ENCODE data around the gene EXT2.

Gene EXT2

DNA sequence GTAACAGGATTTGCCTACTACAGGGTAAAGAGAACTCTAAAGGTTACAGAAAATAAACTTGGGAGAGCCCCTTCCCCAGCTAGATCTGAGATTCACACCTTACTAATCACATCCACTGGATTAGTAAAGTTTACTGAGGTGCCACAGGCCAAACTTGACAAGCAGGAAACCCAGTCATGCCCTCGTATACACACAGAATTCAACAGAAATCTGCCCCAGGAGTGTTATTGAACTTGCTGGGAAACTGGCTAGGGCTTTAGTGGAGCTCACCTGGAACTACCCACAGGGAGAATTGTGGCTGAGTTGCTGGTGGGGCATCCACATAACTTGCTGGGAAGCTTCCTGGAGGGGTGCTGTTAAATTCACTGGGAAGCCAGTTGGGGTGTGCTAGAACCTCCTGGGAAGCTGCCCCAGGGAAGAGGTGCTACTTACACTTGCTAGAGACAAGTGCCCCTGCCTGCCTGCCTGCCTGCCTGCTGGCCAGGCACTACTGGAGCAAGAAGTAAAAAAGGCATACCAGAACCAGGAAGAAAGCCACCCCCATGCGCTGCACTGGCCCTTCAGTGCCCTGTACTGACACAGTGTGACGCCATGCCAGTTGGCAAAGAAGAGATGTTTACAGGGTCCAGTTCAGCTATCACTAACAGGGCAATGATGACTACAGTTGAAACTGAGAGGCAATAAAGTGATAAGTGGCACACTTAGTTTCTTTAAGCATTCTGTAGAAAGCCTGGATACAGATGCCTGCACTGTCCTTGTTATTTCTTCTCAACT is 108.0 kb downstream of the EXT2 start:
- Histone ChIP-seq H3K27me3 (ENCODE audit: control insufficient read depth in 5 of 5, insufficient read depth in 4 of 5, low read length in 5 of 5) (no peaks in the 10 kb centered on the region), H3K9me3 (ENCODE audit: control insufficient read depth in 5 of 5, low read length in 5 of 5) (no peaks in the 10 kb centered on the region), H3K4me1 (ENCODE audit: control insufficient read depth in 5 of 5, insufficient read depth in 5 of 5, low read length in 5 of 5) (no peaks in the 10 kb centered on the region), H3K36me3 (ENCODE audit: control insufficient read depth in 5 of 5, insufficient read depth in 5 of 5, low read length in 5 of 5) (peaks cover 16 to 30% (median 22%) of the 10 kb centered on the region in 5 donors), H3K9ac (ENCODE audit: low read length in 5 of 5) (no peak overlapping the region), H3K27ac (ENCODE audit: low read depth, low read length) (no peak overlapping the region), H3K4me3 (ENCODE audit: low read depth in 1 of 5, low read length in 5 of 5) (no peak overlapping the region)

DNA sequence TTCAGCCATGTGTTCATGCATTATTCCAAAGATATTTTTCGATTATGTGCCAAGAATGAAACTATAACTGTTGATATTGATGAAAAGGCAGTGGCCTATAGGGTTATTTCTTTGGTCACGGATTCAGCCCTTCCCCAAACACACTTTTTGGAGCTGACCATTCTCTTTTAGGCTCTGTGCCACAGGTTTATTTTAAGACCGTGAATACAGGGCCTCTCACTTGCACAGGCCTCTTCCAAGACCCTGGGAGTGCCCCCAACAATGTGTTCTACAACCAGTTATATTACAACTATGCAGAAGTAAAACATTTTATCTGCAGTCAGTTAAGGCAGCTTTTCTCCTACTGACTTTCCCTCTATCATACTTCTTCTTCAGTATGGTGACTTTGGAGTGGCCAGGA is 109.9 kb downstream of the EXT2 start:
- no peaks in the 10 kb centered on the region for H3K27me3 ChIP-seq (ENCODE audit: control insufficient read depth in 5 of 5, insufficient read depth in 4 of 5, low read length in 5 of 5)
- no peak overlapping the region for H3K27ac ChIP-seq (ENCODE audit: low read depth, low read length)
- H3K9me3 ChIP-seq (ENCODE audit: control insufficient read depth in 5 of 5, low read length in 5 of 5): no peaks in the 10 kb centered on the region
- peaks cover 13 to 30% (median 18%) of the 10 kb centered on the region in 5 donors for H3K36me3 ChIP-seq (ENCODE audit: control insufficient read depth in 5 of 5, insufficient read depth in 5 of 5, low read length in 5 of 5)
- no peak overlapping the region for H3K9ac ChIP-seq (ENCODE audit: low read length in 5 of 5)
- no peak overlapping the region for H3K4me3 ChIP-seq (ENCODE audit: low read depth in 1 of 5, low read length in 5 of 5)
- H3K4me1 ChIP-seq (ENCODE audit: control insufficient read depth in 5 of 5, insufficient read depth in 5 of 5, low read length in 5 of 5): no peaks in the 10 kb centered on the region

DNA sequence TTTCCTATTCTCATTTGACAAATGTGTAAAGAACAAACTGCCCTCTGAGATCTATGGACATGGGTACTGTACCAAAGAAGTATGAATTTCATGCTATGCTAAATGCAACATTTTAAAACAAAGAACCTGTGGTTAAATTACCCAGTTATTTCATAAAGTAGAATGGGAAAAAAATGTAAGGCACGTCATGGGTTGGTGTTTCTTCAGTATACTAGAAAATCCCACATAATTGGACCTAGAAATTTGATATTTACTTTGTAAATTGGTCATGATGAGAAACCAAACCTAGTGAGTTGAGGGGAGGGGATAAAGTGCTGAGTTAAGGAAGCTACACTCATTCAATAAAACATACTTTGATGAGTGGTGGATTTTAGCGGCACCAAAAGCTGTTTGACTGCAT is 110.4 kb downstream of the EXT2 start:
- Histone ChIP-seq H3K27ac (ENCODE audit: low read depth, low read length) (no peak overlapping the region), H3K36me3 (ENCODE audit: control insufficient read depth in 5 of 5, insufficient read depth in 5 of 5, low read length in 5 of 5) (peaks cover 13 to 30% (median 18%) of the 10 kb centered on the region in 5 donors), H3K4me1 (ENCODE audit: control insufficient read depth in 5 of 5, insufficient read depth in 5 of 5, low read length in 5 of 5) (no peaks in the 10 kb centered on the region), H3K4me3 (ENCODE audit: low read depth in 1 of 5, low read length in 5 of 5) (no peak overlapping the region), H3K9me3 (ENCODE audit: control insufficient read depth in 5 of 5, low read length in 5 of 5) (no peaks in the 10 kb centered on the region), H3K9ac (ENCODE audit: low read length in 5 of 5) (no peak overlapping the region), H3K27me3 (ENCODE audit: control insufficient read depth in 5 of 5, insufficient read depth in 4 of 5, low read length in 5 of 5) (no peaks in the 10 kb centered on the region)

DNA sequence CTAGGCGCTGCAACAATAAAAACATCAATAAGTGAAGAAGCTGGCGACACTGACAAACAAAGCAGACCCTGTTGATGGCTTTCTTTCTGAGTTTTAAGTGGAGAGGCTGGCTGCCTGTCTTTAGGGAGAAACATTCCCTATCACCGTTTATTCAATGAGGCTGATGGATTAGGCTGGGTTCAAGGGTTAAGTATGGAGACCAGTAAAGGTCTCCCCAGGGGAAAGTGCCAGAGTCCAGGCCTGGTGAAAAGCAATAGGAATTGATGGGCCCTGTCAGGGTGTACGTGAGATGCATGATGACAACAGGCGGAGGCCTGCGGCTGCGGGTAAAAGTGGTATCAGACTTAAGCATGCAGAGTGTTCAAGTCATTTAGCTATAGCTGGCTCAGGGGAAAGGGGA is 111.8 kb downstream of the EXT2 start:
- Histone ChIP-seq H3K36me3 (ENCODE audit: control insufficient read depth in 5 of 5, insufficient read depth in 5 of 5, low read length in 5 of 5) (peaks cover 13 to 21% (median 15%) of the 10 kb centered on the region in 5 donors), H3K4me3 (ENCODE audit: low read depth in 1 of 5, low read length in 5 of 5) (no peak overlapping the region), H3K27me3 (ENCODE audit: control insufficient read depth in 5 of 5, insufficient read depth in 4 of 5, low read length in 5 of 5) (no peaks in the 10 kb centered on the region), H3K4me1 (ENCODE audit: control insufficient read depth in 5 of 5, insufficient read depth in 5 of 5, low read length in 5 of 5) (no peaks in the 10 kb centered on the region), H3K27ac (ENCODE audit: low read depth, low read length) (no peak overlapping the region), H3K9me3 (ENCODE audit: control insufficient read depth in 5 of 5, low read length in 5 of 5) (no peaks in the 10 kb centered on the region), H3K9ac (ENCODE audit: low read length in 5 of 5) (no peak overlapping the region)

DNA sequence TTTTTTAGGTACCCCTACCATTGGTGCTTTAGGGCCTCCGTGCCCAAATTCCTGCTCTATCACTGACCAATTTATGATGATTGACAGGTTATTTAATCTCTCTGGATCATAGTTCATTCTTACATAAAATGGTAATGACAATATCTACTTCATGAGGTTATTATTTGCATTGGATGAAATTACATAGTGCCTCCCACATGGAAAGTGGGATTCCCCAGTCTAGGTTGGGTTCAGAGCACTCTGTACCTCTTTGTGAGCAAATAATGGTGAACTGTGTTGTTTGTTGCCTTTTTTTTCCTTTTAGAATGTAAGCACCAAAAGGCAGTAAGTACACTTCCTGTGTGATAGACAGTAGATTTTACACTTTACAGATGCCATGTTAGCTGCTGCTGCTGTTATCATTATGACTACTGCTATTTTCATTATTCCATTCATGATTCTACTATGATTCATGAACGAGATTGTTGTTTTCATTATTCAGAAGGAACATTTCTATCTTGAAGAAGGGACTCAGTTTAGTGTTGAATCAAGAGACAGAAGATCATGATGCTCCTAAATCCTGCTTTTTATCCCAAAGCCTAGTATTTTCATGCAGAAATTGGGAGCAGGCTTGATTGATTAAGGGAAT is 113.6 kb downstream of the EXT2 start:
- H3K4me1 ChIP-seq (ENCODE audit: control insufficient read depth in 5 of 5, insufficient read depth in 5 of 5, low read length in 5 of 5): no peaks in the 10 kb centered on the region
- H3K36me3 ChIP-seq (ENCODE audit: control insufficient read depth in 5 of 5, insufficient read depth in 5 of 5, low read length in 5 of 5): peaks cover 9 to 20% (median 13%) of the 10 kb centered on the region in 5 donors
- no peak overlapping the region for H3K4me3 ChIP-seq (ENCODE audit: low read depth in 1 of 5, low read length in 5 of 5)
- H3K27ac ChIP-seq (ENCODE audit: low read depth, low read length): no peak overlapping the region
- no peaks in the 10 kb centered on the region for H3K27me3 ChIP-seq (ENCODE audit: control insufficient read depth in 5 of 5, insufficient read depth in 4 of 5, low read length in 5 of 5)
- H3K9me3 ChIP-seq (ENCODE audit: control insufficient read depth in 5 of 5, low read length in 5 of 5): peaks cover 0 to 3% (median 0%) of the 10 kb centered on the region in 5 donors
- H3K9ac ChIP-seq (ENCODE audit: low read length in 5 of 5): no peak overlapping the region

DNA sequence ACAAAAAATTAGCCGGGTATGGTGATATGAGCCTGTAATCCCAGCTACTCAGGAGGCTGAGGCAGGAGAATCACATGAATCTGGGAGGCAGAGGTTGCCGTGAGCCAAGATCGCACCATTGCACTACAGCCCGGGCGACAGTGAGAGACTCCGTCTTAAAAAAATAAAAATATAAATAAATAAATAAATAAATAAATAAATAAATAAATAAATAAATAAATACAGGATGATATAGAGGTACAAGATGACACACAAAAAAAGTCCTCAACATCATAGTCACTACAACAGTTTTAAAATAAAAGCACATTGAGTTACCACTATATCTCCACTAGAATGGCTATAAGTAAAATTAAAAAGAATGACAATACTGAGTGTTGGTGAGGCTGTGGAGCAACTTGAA is 116.7 kb downstream of the EXT2 start:
- Histone ChIP-seq H3K27me3 (ENCODE audit: control insufficient read depth in 5 of 5, insufficient read depth in 4 of 5, low read length in 5 of 5) (no peaks in the 10 kb centered on the region), H3K27ac (ENCODE audit: low read depth, low read length) (no peak overlapping the region), H3K9ac (ENCODE audit: low read length in 5 of 5) (no peak overlapping the region), H3K36me3 (ENCODE audit: control insufficient read depth in 5 of 5, insufficient read depth in 5 of 5, low read length in 5 of 5) (peaks cover 4 to 19% (median 7%) of the 10 kb centered on the region in 5 donors), H3K9me3 (ENCODE audit: control insufficient read depth in 5 of 5, low read length in 5 of 5) (peaks cover 0 to 3% (median 0%) of the 10 kb centered on the region in 5 donors), H3K4me3 (ENCODE audit: low read depth in 1 of 5, low read length in 5 of 5) (no peak overlapping the region), H3K4me1 (ENCODE audit: control insufficient read depth in 5 of 5, insufficient read depth in 5 of 5, low read length in 5 of 5) (no peaks in the 10 kb centered on the region)

DNA sequence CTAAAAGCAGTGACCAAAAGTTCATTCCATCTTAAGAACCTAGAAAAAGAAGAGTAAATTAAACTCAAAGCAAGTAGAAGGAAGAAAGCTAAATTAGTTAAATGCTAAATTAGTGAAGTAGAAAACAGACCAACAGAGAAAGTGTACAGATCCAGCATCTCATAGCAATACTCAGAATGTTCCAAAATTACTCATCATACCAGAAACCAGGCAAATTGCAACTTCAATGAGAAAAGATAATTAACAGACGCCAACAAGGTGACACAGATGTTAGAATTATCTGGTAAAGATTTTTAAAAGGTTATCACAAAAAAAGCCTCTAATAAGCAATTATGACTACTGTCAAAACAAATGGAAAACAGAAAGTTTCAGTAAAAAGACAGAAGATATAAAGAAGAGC is 117.7 kb downstream of the EXT2 start:
- Histone ChIP-seq H3K9me3 (ENCODE audit: control insufficient read depth in 5 of 5, low read length in 5 of 5) (peaks cover 0 to 3% (median 0%) of the 10 kb centered on the region in 5 donors), H3K36me3 (ENCODE audit: control insufficient read depth in 5 of 5, insufficient read depth in 5 of 5, low read length in 5 of 5) (peaks cover 0 to 18% (median 4%) of the 10 kb centered on the region in 5 donors), H3K4me1 (ENCODE audit: control insufficient read depth in 5 of 5, insufficient read depth in 5 of 5, low read length in 5 of 5) (no peaks in the 10 kb centered on the region)

DNA sequence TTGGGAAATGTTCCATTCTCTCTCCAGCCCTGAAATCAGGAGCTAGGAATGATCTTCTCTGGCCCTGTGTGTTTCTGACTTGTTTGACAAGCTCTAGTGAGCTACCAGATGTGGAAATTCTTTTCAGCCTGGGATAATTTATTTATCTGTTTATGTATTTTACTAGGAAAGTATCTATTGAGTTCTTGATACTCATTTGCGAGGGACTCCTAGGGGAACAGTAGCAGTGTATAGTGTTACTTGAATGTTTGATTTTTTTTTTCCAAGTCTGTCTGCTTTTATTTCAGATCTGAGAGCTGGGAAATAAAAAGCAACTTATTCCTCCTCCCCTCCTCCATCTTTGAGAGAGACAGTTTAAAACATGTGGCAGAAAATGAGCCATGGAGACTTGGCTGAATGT is 122.0 kb downstream of the EXT2 start:
- Histone ChIP-seq H3K4me1 (ENCODE audit: control insufficient read depth in 5 of 5, insufficient read depth in 5 of 5, low read length in 5 of 5) (peaks cover 0 to 3% (median 0%) of the 10 kb centered on the region in 5 donors), H3K9ac (ENCODE audit: low read length in 5 of 5) (no peak overlapping the region), H3K9me3 (ENCODE audit: control insufficient read depth in 5 of 5, low read length in 5 of 5) (peaks cover 0 to 3% (median 0%) of the 10 kb centered on the region in 5 donors), H3K27me3 (ENCODE audit: control insufficient read depth in 5 of 5, insufficient read depth in 4 of 5, low read length in 5 of 5) (no peaks in the 10 kb centered on the region), H3K4me3 (ENCODE audit: low read depth in 1 of 5, low read length in 5 of 5) (no peak overlapping the region), H3K27ac (ENCODE audit: low read depth, low read length) (no peak overlapping the region), H3K36me3 (ENCODE audit: control insufficient read depth in 5 of 5, insufficient read depth in 5 of 5, low read length in 5 of 5) (peaks cover 0 to 6% (median 0%) of the 10 kb centered on the region in 5 donors)

More for the DNA sequence above, 117.7 kb downstream of the EXT2 start:
- Histone ChIP-seq H3K4me3 (ENCODE audit: low read depth in 1 of 5, low read length in 5 of 5) (no peak overlapping the region), H3K9ac (ENCODE audit: low read length in 5 of 5) (no peak overlapping the region), H3K27ac (ENCODE audit: low read depth, low read length) (no peak overlapping the region), H3K27me3 (ENCODE audit: control insufficient read depth in 5 of 5, insufficient read depth in 4 of 5, low read length in 5 of 5) (no peaks in the 10 kb centered on the region)

DNA sequence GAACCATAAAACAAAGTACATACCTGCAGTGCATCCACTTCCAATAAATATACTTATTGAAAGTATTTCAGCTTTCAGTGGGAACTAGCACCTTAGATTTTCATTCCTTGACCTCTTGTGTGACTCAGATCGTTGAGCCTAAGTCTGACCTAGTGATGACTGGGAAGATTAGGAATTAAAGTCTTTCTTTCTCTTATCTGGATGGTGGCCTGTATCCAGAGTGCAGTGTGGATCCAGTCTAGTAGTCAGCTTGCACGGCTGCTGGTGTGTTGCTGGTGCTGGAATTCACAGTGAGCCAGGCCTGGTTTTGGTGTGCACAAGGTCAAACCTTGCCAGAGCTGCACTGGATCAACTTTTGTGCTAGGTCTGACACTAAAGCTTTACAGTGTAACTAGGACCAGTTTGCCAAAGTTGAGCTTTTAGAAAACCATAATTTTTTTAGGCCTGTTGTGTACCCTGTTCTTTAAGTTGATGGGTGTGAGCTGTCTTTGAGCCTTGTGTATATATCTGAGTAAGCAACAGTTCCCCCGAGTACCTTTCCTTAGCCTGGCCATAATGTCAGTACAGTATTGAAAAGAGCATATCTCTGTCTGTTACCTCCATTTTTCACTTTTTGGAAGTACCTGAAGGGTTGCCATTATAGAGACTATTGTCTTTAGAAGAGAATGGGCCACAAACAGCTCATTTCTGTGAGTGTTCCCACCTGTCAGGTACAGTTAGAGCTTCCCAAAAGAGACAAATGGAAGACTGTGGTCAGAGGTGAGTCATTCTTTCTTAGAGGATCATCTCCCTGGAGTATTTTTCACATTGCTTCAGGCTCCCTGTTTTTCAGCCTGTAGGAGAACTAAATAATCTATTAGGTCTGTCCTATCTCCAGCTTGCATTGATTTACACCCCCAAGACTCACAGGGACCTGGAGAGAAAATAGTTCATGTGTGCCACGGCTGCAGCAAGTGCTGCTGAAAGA is 124.6 kb downstream of the EXT2 start:
- Histone ChIP-seq H3K27me3 (ENCODE audit: control insufficient read depth in 5 of 5, insufficient read depth in 4 of 5, low read length in 5 of 5) (no peaks in the 10 kb centered on the region), H3K4me3 (ENCODE audit: low read depth in 1 of 5, low read length in 5 of 5) (no peak overlapping the region), H3K36me3 (ENCODE audit: control insufficient read depth in 5 of 5, insufficient read depth in 5 of 5, low read length in 5 of 5) (peaks cover 0 to 6% (median 0%) of the 10 kb centered on the region in 5 donors), H3K4me1 (ENCODE audit: control insufficient read depth in 5 of 5, insufficient read depth in 5 of 5, low read length in 5 of 5) (peaks cover 0 to 3% (median 0%) of the 10 kb centered on the region in 5 donors), H3K27ac (ENCODE audit: low read depth, low read length) (no peak overlapping the region), H3K9me3 (ENCODE audit: control insufficient read depth in 5 of 5, low read length in 5 of 5) (no peaks in the 10 kb centered on the region), H3K9ac (ENCODE audit: low read length in 5 of 5) (no peak overlapping the region)

All from subcutaneous abdominal adipose tissue (tissue), 5 donors.